Epithelial cell of proximal tubule (primary cell): ENCODE data around the gene TTYH3. TPM values are rescaled to one million over a fixed set of nuclear protein-coding genes. Genes with fewer than 3 reads are reported as not detected.
"Not testable (repeated sequence)": the region's sequence is repeated elsewhere in the genome, so short reads cannot be mapped to it uniquely, and the experiment has no call there.

Experiments
- DNase-seq: peaks from one replicate; pipeline ENCODE4 v3.0.0-alpha.2; 2011; ENCODE audit warnings: low read depth
- H3K4me3 ChIP-seq: 2 replicates; pipeline ENCODE4 v1.5.1; 2011; ENCODE audit warnings: low read depth, mild to moderate bottlenecking, low read length
- CTCF ChIP-seq: conservative IDR thresholded peaks from 2 replicates; pipeline ENCODE4 v1.5.1; 2012; ENCODE audit warnings: low read depth, mild to moderate bottlenecking, low read length
- total RNA-seq: library from RNA; depleted of rRNA; stranded (reverse); fragments of >200 nt; gene quantifications from 2 replicates; pipeline ENCODE4 v1.2.3, GENCODE V29; 2015

TTYH3 gene
- total RNA-seq, 1 donor from 2014 or later: 97.6 TPM

GRCh38 chr7:2688409-2689342, 56.9 kb downstream of the TTYH3 start:
- DNase-seq: no peak
- no peak overlapping the region for H3K4me3 ChIP-seq
- no peak for TF ChIP-seq CTCF

DNA sequence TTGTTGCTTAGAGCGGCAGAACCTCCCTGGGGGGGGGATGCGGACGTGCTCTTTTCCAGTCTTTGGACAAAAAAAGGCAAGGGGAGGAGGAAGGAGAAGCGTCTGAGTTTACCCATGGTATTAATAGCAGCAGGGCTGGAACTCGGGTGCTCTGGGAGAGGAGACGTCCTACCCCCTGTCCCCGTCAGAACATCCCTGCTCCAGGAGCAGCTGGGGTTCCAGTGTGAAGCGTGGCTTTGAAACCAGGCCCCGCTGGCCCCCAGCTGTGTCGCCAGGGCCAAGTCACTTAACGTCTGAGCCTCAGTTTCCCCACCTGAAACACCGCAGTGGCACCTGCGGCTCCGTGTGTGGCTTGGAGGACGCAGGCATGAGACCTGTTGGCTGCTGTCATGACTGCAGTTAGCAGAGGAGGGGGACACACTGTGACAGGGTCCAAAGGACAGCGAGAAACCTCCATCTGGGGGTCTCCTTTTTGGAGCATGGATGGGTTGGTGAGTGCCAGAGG, 57.6 kb downstream of the TTYH3 start:
- no peak for TF ChIP-seq CTCF
- no peak overlapping the region for H3K4me3 ChIP-seq
- DNase-seq: no peak

GRCh38 chr7:2689951-2690705, 58.3 kb downstream of the TTYH3 start:
- H3K4me3 ChIP-seq: no peak overlapping the region
- no peak for DNase-seq
- TF ChIP-seq CTCF: no peak

- no peak for TF ChIP-seq CTCF
- no peak for DNase-seq
- H3K4me3 ChIP-seq: no peak overlapping the region
Measured at GRCh38 chr7:2691011-2691707, 59.4 kb downstream of the TTYH3 start.

DNA sequence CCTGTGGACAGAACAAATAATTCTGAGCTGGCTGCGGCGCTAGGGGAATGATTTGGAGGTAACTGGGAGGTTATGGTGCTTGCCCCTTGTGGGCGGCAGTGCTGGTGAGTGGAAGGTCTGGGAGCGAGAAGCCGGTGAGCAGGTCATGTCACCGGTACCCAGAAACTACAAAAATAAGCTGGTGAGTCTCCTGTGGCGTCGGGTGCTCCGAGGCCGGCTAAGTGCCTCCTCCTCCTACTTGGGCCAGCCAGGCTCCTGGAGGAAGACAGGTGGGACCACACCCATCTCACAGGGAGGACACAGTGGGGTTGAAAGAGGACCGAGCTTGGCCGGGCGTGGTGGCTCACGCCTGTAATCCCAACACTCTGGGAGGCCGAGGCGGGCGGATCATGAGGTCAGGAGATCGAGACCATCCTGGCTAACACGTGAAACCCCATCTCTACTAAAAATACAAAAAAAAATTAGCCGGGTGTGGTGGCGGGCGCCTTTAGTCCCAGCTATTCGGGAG, 60.2 kb downstream of the TTYH3 start:
- DNase-seq: not testable (repeated sequence)

GRCh38 chr7:2692543-2692942, 60.8 kb downstream of the TTYH3 start:
- no peak for TF ChIP-seq CTCF
- no peak overlapping the region for H3K4me3 ChIP-seq
- no peak for DNase-seq

More for the DNA sequence above, 60.2 kb downstream of the TTYH3 start:
- H3K4me3 ChIP-seq: not testable (repeated sequence)

GRCh38 chr7:2693420-2694121, 61.8 kb downstream of the TTYH3 start:
- DNase-seq: not testable (repeated sequence)

DNA sequence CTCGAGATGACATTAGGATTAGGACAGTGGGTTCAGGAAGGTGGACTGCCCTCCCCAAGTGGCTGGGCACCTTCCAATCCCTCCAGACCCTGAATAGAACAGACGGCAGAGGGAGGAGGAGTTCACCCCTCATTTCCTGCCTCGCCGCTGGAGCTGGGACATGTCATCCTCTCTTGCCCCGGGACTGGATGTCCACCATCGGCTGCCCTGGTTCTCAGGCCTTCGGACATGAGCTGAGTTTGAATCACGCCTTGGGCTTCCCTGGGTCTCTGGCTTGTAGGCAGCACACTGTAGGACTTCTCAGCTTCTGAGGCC, 62.3 kb downstream of the TTYH3 start:
- not testable (repeated sequence) for DNase-seq, H3K4me3 ChIP-seq

More at GRCh38 chr7:2693420-2694121, 61.8 kb downstream of the TTYH3 start:
- not testable (repeated sequence) for H3K4me3 ChIP-seq
